ENCODE data around the gene KIAA1755.
"Not testable (repeated sequence)": the region's sequence is repeated elsewhere in the genome, so short reads cannot be mapped to it uniquely, and the experiment has no call there.

Gene KIAA1755

DNA sequence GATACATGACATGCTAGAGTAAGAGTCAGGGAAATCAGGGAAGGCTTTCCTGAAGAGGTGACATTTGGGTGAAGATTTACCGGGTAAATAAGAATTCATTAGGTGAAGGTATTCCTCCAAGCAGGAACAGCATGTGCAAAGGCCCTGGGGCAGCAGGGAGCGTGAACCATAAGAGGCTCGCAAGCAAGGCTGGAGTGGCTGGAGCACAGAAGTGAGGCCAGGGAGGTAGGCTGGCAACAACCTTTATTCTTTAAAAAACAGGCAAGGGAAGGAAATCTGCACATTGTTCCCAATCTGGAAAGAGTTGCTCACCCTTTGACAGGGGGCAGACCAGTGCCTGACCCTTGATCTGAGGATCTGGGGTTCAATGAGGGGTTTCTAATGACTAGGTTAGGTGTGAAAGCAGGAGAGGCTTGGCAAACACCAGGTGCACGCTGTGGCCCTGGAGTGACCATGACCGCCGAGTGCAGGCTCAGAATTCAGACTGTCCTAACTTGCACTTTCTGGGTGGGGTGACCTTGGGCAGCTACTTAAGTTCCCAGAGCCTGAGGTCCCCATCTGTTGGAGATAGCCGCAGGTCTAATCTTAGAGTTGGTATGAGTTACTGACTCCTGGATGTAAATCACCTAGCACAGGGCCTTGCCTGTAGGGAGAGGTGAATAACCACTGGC is 1.9 kb downstream of the KIAA1755 start:
- no peak for DNase-seq

DNA sequence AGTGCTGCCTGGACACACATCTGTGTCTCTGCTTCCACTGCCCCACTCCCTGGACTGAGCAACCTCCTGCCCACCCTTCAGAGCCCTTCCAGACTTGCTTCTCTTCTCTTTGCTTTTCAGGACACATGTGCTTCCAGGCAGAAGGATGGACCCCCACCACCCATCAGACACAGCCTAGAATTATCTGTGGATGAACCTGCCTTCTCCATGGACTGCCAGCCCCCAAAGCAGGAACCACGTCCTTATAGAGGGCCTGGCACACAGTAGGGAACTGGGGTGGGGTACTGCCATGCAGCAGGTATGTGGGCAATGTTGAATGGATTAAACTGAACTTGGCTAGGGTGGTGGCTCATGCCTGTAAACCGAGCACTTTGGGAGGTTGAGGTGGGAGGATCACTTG is 3.6 kb downstream of the KIAA1755 start:
- DNase-seq: no peak

DNA sequence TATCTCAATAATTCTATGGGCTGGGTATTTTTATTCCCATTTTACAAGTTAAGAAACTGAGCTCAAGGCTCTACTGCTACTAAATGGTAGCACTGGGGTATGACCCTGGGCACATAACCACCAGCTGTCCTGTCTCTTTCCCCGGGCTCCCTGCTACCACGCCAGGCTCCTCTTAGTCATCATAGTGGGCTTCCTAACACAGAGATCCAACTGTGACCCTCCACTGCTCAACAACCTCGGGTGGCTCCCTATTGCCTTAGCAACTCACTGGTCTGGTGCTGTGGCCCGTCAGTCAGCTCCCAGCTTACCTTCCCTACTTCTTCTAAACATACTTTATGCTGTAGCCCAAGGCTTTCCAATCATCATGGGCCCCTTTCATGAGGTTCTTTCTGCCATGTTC is 4.5 kb downstream of the KIAA1755 start:
- DNase-seq: no peak

DNA sequence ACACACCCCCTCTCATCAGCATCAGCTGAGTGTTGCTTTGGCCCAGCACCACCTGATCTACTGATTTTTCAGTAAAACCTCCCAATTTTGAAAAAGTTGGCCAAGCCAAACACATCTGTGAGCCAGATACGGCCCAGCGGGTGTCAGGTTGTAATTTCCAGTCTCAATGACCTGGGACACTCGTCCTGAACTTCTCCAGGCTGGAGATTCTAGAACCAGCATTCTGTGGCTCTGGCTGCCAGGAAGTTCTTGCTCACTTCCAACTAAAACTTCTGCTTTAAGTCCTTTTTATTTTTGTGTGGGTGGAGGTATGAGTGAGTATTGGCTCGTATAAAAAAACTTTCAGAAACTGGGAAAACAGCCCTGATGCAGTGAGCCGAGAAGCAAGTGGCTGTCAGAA is 5.1 kb downstream of the KIAA1755 start:
- DNase-seq: no peak

DNA sequence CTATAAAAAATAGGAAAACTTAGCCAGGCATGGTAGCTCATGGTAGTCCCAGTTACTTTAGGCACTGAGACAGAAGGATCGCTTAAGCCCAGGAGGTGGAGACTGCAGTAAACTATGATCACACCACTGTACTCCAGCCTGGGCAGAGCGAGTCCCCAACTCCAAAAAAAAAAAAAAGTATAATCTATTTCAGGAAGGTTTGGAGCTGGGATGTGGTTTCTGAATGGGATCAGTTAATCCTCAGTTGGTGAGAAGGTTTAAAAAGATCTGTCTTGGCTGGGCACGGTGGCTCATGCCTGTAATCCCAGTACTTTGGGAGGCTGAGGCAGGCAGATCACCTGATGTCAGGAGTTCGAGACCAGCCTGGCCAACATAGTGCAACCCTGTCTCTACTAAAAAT is 5.9 kb downstream of the KIAA1755 start:
- not testable (repeated sequence) for DNase-seq

DNA sequence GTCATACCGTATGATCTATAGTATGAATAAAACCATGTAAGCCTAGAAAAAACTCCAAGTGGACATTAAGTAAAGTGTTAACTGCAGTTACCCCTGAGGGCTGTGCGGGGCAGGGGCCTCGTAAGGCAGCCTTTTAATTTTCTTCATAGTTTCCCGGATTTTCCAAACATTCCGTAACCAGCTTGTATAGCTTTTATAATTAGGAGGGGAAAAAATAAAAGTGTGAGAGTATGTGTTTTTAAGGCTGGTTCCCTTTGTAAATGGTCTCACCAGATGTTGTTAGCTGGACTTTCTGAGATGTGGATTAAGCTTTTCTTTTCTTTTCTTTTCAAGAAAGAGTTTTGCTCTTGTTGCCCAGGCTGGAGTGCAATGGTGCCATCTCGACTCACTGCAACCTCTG is 7.0 kb downstream of the KIAA1755 start:
- no peak for DNase-seq

DNA sequence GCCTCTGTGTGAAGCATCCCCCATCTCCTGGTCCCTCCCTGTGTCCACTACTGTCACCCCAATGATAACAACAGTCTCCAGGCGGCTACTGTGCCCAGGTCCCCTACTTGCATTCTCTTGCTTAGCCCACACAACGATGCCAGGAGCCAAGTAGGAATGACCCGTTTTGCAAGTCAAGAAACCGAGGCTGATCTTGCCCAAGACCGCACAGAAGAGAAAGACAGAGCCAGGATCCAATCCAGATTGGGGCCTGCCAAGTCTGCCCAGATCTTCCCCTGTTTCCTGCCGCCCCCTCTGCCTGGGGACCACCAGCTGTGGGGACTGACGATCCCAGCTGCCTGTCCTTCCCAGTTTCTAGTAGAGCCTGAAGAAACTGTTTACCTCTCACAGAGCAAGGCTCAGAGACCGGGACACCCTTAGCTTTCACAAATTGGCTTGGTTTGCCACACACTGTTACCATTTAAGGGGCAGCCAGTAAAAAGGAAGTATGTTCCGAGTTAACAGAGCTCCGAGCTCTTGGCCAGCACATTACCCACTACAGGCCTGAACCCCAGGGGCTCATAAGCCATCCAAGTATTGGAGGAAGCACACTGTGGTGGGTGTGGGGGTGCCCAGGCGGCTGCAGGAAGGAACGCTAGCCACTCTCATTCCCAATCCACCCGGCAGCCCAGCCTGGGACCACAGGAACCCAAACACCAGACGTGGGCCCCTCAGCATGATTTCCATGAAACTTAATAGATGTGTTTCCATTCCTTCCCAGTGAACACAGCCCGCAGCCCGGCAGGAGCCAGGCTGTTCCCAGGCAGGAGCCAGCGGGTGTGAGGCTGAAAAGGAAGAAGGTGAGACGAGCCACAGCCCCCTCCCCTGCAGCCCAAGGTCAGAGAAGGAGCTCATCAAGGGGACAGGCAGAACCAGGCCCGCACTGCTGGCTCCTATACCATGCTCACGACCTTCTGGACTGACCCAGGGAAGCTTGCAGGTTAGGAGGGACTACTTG is 7.9 kb downstream of the KIAA1755 start:
- DNase-seq: no peak

DNA sequence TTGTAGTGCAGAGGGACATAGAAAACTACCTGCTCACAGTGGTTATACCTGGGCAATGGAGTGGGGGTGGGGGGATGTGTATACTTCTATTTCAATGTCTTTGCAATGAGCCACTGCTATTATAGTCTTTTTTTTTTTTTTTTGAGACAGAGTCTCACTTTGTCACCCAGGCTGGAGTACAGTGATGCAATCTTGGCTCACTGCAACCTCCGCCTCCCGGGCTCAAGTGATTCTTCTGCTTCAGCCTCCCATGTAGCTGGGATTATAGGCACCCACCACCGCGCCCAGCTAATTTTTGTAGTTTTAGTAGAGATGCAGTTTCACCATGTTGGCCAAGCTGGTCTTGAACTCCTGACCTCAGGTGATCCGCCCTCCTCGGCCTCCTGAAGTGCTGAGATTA is 9.1 kb downstream of the KIAA1755 start:
- DNase-seq: not testable (repeated sequence)

DNA sequence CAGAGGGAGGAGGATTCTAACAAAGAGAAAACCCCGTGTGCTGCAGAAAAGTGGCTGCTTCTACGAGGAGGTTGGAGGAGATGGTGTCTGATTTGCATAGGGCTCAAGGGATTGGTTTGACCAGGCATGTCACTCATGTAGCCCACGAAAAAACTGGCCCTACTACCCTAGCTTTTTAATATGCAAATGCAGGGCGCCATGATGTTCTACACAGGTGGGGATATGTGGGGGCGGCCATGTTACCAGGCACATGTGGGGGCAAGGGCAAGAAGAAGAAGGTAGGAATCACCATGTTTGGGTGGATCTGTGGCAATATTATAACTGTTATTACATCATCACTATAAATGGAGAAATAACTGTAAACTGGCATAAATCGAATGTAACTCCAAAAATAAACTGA is 9.9 kb downstream of the KIAA1755 start:
- DNase-seq: no peak

DNA sequence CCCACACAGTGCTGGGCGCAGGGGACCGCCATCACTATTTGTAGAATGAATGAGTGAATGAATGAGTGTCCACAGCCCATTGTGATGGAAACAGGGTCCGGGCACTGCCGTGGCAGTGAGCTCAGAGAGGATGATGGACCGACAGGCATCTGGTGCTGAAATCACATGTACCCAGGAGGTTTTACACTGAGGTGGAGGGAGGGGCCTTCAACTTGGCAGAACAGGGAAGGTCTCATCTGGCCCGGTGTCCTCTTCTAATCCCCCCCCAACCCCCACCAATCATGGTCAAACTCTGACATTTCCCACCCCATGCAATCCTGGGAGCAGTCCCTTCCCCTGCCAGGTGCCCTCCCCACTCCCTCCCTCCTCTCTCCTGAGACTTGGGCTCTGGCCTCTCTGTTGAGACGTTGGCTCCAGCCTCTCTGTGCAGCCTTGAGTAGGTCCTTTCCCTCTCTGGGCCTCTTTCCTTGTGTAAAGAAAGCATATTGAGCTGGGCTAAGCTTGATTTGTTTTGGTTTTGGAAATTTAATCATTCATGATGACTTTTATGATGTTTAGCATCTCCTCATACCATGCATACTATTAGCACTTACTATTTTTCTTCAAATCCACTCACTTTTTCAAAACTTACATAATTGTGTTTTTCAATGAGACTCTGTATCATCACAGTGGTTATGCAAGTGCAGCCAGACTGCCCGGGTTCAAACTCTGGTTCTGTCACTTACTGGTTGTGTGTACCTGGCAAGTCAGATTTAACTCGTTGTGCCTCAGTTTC is 10.8 kb downstream of the KIAA1755 start:
- DNase-seq: no peak

DNA sequence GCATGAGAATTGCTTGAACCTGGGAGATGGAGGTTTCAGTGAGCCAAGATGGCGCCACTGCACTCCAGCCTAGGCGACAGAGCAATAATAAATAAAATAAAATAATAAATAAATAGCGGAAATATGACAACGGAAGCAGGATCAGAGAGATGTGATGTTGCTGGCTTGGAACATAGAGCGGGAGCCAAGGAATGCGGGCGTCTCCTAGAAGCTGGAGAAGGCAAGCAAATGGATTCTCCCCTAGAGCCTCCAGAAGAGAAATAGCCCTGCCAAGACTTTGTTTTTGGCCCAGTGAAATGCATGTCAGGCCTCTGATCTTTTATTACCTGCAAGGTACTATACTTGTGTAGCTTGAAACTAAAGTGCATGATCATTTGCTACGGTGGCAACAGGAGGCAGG is 12.4 kb downstream of the KIAA1755 start:
- DNase-seq: no peak

DNA sequence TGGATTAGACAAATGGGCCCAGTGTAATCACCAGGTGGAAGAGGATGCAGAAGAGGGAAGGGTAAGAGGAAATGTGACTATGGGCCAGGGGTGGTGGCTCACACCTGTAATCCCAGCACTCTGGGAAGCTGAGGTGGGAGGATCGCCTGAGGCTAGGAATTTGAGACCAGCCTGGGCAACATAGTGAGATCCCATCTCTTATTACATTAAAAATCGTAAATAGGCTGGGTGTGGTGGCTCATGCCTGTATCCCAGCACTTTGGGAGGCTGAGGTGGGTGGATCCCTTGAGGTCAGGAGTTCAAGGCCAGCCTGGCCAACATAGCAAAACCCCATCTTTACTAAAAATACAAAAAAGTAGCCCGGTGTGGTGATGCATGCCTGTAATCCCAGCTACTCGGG is 12.8 kb downstream of the KIAA1755 start:
- not testable (repeated sequence) for DNase-seq

DNA sequence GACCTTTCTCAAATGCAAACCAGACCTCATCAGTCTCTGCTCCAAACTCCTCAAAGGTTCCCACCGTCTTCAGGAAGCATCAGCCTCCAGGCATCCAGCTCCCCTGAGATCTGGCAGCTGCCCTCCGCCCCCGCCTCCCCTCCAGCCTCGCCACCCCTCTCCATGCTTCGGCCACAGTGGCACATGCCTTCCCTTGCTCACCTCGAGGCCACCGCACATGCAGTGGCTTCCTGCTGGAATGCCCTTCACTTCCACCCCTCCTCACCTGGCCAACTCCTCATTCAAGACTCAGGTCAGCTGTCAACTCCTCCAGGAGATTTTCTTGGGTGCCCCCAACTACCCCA is 13.4 kb downstream of the KIAA1755 start:
- DNase-seq: no peak

DNA sequence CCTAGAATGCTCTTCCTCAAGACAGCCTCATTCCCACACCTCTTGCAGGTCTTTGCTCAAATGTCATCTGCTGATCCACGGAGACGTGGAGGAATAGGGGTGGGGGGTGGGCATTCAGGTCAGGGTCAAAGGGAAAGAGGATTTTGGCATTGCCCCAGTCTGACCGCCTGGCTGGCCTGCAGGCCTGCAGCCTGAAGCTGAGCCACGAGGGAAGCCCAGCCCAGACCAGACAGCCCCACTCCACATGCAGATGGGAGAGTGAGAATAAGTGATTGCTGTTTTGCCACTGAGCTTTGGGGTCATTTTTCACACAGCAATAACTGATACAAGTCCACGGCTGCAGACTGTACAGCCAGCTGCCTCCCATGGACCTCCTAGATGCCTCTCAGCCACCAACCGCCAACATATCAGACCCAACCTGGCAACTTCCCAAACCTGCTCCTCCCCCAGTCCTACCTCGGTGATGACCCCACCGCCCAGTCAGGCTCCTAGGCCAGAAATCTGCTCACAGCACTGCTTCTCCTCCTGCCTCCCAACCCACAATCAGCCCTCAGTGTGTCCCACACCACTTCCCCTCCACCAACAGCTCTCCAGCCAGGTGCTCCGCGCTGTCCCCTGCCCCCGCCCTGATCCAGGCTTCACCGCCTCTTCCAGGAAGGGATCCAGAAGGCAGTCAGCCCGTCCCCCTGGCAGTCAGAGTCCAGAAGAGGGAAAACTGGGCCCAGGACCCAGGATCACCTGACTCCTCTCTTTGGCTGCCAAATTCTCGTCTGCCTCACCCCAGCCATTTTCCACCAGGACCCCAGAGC is 14.0 kb downstream of the KIAA1755 start:
- no peak for DNase-seq

DNA sequence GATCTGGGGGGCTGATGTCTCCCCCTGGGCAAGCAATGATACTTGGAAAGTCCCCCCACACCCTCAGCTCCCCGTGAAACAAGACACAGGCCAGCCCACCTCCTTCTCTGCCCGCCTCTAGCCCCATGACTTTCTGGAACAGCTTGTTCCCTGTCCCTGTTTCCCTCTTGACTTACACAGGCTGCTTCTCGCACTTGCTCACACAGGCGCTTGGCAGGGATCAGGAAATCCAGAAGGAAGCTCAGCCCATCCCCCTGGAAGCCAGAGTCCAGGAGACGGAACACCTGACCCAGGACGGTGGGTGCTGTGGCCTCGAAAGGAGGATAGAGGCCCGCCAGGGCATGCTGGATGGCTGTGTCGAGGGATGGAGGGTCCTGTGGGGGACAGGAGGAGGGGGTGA is 14.8 kb downstream of the KIAA1755 start:
- DNase-seq: no peak

DNA sequence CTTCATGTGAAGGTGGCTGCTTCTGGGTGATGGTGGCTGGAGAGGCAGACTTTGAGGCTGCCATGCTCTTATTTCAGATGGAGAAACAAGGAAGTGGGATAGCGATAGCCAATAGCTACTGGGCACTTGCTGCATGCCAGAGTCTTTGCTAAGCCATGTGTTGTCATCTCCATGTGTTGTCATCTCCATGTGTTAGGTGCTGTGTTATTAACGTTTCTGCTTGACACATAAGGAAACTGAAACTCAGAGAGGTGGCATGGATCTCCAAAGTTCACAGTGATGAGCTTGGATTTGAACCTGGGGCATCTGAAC is 16.9 kb downstream of the KIAA1755 start:
- DNase-seq: no peak

DNA sequence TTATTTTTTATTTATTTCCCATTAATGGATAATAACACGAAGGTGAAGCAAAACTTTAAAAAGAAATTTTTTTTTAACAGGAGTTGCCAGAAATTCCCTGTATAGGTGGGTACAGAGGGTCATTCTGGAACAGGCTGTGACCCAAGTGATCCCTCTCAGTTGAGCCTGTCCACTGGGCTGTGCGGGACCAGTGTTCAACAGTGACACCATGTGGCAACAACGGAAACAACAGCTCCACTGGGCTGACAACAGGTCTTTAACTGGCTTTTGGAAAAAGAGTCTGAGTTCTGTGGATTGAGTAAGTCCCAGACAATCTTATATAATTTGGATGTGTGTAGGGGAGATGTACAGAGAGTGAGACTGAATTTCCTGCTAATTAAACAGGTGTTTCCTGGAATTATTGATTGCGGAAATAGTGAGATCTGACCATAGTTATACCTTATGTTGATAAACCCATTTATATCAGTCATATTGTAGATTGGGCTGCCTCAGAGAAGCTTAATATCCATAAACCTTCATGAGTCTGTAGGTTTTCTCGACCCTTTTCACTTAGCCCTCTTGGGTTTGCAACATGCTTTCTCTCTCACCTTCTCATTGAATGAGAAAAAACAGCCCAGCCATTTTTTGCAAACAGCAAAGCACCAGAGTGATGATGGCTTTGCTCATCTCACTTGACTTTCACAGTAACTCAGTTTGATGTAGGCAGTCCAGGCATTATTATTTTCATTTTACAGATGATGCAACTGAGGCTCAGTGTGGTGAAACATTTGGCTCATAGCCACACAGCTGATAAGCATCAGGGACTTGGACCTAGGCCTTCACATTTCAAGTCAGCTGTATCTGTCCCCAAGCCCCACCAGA is 17.5 kb downstream of the KIAA1755 start:
- DNase-seq: no peak

DNA sequence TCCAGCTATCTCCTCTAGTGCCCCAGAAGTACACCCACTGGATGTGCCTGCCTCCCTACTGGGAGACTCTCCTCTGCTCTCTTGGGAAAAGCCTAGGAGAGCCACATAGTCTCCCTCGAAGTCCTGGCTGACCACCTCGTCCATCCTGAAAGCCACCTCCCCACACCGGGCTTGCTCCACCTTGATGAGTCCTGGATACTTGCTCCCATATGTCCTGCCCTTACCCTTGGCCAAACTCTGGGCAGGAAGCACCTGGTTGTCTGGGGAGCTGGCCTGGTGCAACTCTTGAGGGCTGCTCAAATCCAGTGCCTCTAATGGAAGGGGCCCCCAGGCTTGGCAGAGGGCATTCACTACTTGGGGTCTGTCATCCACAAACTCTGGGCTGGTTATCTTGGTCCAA is 19.3 kb downstream of the KIAA1755 start:
- no peak for DNase-seq

DNA sequence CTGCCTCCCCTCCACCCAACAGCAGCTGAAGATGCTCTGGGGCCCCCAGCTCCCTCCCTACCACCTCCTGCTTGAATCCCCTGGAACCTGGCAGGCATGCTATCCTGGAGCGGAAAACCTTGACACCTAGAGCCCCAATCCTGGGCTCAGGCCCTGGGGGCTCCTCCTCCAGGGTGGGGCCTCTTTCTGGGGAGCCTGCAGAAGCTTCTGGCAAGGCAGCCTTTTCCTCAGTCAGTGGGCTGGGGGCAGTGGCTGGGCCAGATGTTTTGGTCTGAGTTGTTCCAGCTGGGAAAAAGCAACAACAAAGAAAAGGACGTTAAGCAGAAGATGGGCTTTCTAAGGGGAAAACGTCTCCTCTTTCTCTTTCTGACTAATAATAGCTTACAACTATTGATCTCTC is 21.1 kb downstream of the KIAA1755 start:
- no peak for DNase-seq

DNA sequence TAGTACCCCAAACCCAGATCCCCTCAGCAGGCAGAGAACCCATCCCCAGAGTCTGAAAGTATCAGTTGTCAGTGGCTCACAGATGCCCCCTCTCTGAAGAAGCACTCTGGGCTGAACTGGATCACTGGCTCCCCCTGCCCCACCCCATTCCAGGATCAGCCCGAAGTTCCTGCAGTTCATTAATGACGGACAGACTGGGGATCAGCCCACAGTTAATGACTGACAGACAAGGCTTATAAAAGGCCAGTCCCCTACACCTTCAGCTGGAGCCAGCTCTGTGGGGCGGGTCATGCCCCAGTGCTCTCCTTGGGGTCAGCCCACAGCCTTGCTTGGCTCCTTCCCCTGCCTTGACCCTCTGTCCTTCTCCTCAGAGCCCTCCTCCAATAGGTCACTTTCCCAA is 21.7 kb downstream of the KIAA1755 start:
- no peak for DNase-seq

DNA sequence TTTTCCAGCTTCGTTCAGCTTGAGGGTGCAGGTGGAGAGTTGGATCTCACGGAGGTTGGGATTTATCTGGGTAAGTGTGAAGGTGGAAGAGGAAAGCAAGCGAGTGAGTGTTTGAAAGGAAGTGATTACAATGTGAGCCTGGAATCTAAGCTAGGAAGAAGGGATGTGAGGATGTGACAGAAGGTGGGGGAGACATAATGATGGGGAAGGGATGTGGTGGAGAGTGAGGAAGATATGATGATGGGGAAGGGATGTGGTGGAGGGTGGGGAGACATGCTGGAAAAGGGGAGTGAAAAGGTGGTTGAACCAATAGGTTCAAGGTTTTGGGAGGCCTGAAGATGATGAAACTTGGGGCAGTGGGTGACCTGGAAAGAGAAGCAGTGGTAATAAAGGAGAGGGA is 23.2 kb downstream of the KIAA1755 start:
- DNase-seq: no peak

DNA sequence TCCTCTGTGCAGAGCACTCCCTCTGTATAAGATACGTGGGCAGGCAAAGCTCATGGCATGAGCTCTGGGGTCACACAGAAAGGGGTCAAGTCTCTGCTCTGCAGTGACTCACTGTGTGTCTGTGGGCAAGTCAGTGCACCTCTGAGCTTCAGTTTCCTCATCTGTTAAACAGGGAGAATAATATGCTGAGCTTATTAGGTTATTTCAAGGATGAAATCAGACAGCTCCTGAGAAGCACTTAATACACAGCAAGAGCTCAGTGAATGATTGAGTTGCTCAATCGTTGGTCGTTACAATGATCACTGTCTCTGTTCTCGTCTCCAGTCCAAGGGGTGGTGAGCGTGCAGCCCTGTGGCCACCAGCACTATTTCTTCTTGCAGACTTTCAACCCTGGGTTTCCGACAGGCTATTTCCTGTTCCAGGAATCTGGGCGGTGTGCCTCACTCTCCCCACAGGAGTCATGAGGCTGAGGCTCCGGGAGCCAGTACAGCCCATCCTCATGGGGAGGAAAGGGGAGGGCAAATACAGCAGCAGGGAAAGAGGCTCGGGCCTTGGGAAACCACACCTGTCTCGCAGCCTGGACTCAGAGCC is 28.9 kb downstream of the KIAA1755 start:
- no peak for DNase-seq
